Naive B cell (primary cell): ENCODE measurements around the gene CASK. TPM values are rescaled to one million over a fixed set of nuclear protein-coding genes. Genes with fewer than 3 reads are reported as not detected.

Experiments used
- ATAC-seq, 2 donors: fragments of 150-1000 bp; cut with Tn5 transposase; 2 replicates each; pipeline ENCODE4 v1.10.0; 2021; ENCODE audit warnings: low read depth in 2 of 2, mild to moderate bottlenecking in 2 of 2, moderate library complexity in 2 of 2
- DNase-seq: peaks from one replicate; pipeline ENCODE4 v3.0.0; 2022
- H3K27ac Mint-ChIP-seq, 6 donors: one replicate each; pipeline ENCODE4 v1.8.0; 2020 to 2022; ENCODE audit warnings: mild to moderate bottlenecking in 6 of 6, mixed read lengths in 6 of 6, moderate library complexity in 5 of 6, inconsistent platforms in 2 of 6
- H3K27me3 Mint-ChIP-seq, 3 donors: one replicate each; pipeline ENCODE4 v1.8.0; 2021 to 2022; ENCODE audit warnings: mixed read lengths in 3 of 3, mild to moderate bottlenecking in 1 of 3
- H3K36me3 Mint-ChIP-seq, 2 donors: one replicate each; pipeline ENCODE4 v1.8.0; 2020 to 2022; ENCODE audit warnings: mixed read lengths in 2 of 2, inconsistent platforms in 1 of 2, mild to moderate bottlenecking in 1 of 2
- H3K4me1 Mint-ChIP-seq, 3 donors: one replicate each; pipeline ENCODE4 v1.8.0; 2020 to 2022; ENCODE audit warnings: mixed read lengths in 3 of 3, inconsistent platforms in 1 of 3, mild to moderate bottlenecking in 1 of 3, moderate library complexity in 1 of 3
- H3K4me3 Mint-ChIP-seq, 8 donors: one replicate each; pipeline ENCODE4 v1.8.0; 2020 to 2022; ENCODE audit warnings: mild to moderate bottlenecking in 8 of 8, mixed read lengths in 8 of 8, moderate library complexity in 8 of 8, inconsistent platforms in 2 of 8
- H3K9me3 Mint-ChIP-seq, 7 donors: one replicate each; pipeline ENCODE4 v1.8.0; 2020 to 2022; ENCODE audit warnings: mixed read lengths in 7 of 7, mild to moderate bottlenecking in 5 of 7, inconsistent platforms in 2 of 7, moderate library complexity in 1 of 7
- polyA plus RNA-seq, 6 donors: library from polyadenylated mRNA; unstranded; fragments of 300-500 nt; fragmentation: Illumina TruSeq; gene quantifications; one replicate each; pipeline ENCODE4 v1.2.3, GENCODE V29; 2021; ENCODE audit warnings: low read depth in 6 of 6

Gene CASK
- polyA plus RNA-seq, 6 donors from 2014 or later, result 2.6 to 10.8 (median 6.2) TPM

DNA sequence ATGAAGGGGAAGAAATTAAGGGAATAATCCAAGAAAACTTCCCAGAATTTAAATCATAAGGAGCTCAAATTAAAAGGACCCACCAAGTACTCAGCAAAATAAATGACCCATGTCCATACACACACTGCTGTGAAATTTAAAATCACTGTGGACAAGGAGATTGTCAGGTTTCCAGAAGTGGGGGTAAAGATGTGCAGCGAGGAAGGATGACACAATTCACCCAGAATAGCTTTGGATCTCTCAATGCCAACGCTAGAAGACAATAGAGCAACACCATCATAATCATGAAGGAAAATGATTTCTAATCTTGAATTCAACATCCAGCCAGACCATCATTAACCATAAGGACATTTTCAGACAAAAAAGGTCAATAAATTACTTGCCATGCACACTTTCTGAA lies 65.7 kb downstream of the CASK start:
- ATAC-seq (no peak), DNase-seq (no peak)
- Mint-ChIP-seq H3K36me3 (no peaks in the 10 kb centered on the region), H3K27me3 (no peaks in the 10 kb centered on the region), H3K4me3 (no peak overlapping the region), H3K4me1 (peaks cover 3 to 19% (median 3%) of the 10 kb centered on the region in 3 donors), H3K27ac (no peak overlapping the region), H3K9me3 (peaks cover 0 to 2% (median 0%) of the 10 kb centered on the region in 7 donors)

DNA sequence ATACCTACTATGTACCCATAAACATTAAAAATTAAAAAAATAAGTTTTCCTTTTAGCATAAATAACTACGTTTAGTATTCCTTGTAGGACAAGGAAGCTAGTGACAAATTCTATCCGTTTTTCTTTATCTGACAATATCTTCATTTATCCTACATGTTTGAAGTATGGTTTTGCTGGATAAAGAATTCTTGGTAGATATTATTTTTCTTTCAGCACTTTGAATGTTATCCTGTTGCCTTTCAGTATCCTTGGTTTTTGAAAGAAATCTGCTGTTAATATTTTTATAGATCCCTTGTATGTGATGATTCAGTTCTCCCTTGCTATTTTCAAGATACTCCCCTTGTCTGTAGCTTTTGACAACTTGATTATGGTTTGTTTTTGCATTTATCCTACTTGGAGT lies 76.6 kb downstream of the CASK start:
- H3K4me3 Mint-ChIP-seq, result no peak overlapping the region
- H3K27ac Mint-ChIP-seq, result no peak overlapping the region
- H3K27me3 Mint-ChIP-seq, result no peaks in the 10 kb centered on the region
- DNase-seq, result no peak
- peaks cover 24 to 49% of the 10 kb centered on the region in 2 donors for H3K36me3 Mint-ChIP-seq
- H3K9me3 Mint-ChIP-seq, result peaks cover 18 to 54% (median 45%) of the 10 kb centered on the region in 7 donors
- ATAC-seq, result no peak
- no peaks in the 10 kb centered on the region for H3K4me1 Mint-ChIP-seq

DNA sequence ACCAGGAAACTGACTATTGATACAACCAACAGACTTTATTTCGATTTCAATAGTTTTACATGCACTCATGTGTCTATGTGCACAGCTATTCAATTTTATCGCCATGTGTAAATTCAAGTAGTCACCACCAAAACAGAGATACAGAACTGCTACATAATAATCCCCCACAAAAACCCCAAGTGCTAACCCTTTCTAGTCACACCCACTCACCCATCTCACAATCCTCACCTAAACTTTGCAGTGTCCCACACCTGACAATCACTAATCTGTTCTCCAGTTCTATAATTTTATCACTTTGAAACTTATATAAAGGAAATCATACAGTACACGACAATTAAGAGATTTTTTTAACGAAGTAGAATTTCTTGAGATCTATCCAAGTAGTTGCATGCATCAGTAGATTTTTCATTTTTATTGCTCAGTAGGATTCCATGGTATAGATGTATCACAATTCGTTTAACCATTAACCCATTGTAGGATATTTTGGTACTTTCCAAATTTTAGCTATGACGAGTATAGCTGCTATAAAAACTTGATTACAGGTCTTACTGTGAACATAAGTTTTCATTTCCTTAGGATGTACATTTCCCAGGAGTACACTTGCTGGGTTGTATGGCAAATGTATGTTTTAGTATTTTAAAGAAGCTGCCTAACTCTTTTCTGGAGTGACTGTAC lies 85.9 kb downstream of the CASK start:
- peak overlapping the region in 1 of 6 donors; percentile 91 for H3K27ac Mint-ChIP-seq
- no peak for DNase-seq
- peaks cover 8 to 9% of the 10 kb centered on the region in 2 donors for H3K36me3 Mint-ChIP-seq
- H3K27me3 Mint-ChIP-seq, result no peaks in the 10 kb centered on the region
- ATAC-seq, result no peak
- no peaks in the 10 kb centered on the region for H3K4me1 Mint-ChIP-seq
- no peak overlapping the region for H3K4me3 Mint-ChIP-seq
- H3K9me3 Mint-ChIP-seq, result peaks cover 2 to 26% (median 5%) of the 10 kb centered on the region in 7 donors

GRCh38 chrX:41828826-41829225 lies 94.5 kb downstream of the CASK start:
- H3K4me1 Mint-ChIP-seq, result peaks cover 0 to 6% (median 0%) of the 10 kb centered on the region in 3 donors
- no peak overlapping the region for H3K27ac Mint-ChIP-seq
- no peaks in the 10 kb centered on the region for H3K27me3 Mint-ChIP-seq
- peaks cover 0 to 2% (median 0%) of the 10 kb centered on the region in 7 donors for H3K9me3 Mint-ChIP-seq
- H3K36me3 Mint-ChIP-seq, result peaks cover 0 to 6% of the 10 kb centered on the region in 2 donors
- DNase-seq (no peak), ATAC-seq (no peak)
- no peak overlapping the region for H3K4me3 Mint-ChIP-seq

- ATAC-seq (no peak), DNase-seq (no peak)
- H3K27ac Mint-ChIP-seq, result no peak overlapping the region
- no peak overlapping the region for H3K4me3 Mint-ChIP-seq
- peaks cover 0 to 6% (median 0%) of the 10 kb centered on the region in 3 donors for H3K4me1 Mint-ChIP-seq
- peaks cover 0 to 6% of the 10 kb centered on the region in 2 donors for H3K36me3 Mint-ChIP-seq
- H3K9me3 Mint-ChIP-seq, result peaks cover 0 to 4% (median 1%) of the 10 kb centered on the region in 7 donors
- H3K27me3 Mint-ChIP-seq, result no peaks in the 10 kb centered on the region
Observed at GRCh38 chrX:41827886-41828285, 95.5 kb downstream of the CASK start.

GRCh38 chrX:41825796-41826195 lies 97.6 kb downstream of the CASK start:
- no peak overlapping the region for H3K27ac Mint-ChIP-seq
- peaks cover 0 to 6% (median 0%) of the 10 kb centered on the region in 3 donors for H3K4me1 Mint-ChIP-seq
- ATAC-seq, result no peak
- peaks cover 0 to 12% (median 8%) of the 10 kb centered on the region in 7 donors for H3K9me3 Mint-ChIP-seq
- no peak overlapping the region for H3K4me3 Mint-ChIP-seq
- H3K36me3 Mint-ChIP-seq, result peaks cover 0 to 2% of the 10 kb centered on the region in 2 donors
- H3K27me3 Mint-ChIP-seq, result no peaks in the 10 kb centered on the region
- DNase-seq, result no peak

GRCh38 chrX:41824551-41824950 lies 98.8 kb downstream of the CASK start:
- Mint-ChIP-seq H3K9me3 (peaks cover 0 to 12% (median 8%) of the 10 kb centered on the region in 7 donors), H3K27ac (no peak overlapping the region), H3K4me1 (peaks cover 0 to 6% (median 0%) of the 10 kb centered on the region in 3 donors), H3K4me3 (peak overlapping the region in 1 of 8 donors; percentile 7), H3K27me3 (no peaks in the 10 kb centered on the region), H3K36me3 (no peaks in the 10 kb centered on the region)
- no peak for ATAC-seq
- no peak for DNase-seq

- Mint-ChIP-seq H3K36me3 (no peaks in the 10 kb centered on the region), H3K9me3 (peaks cover 0 to 15% (median 8%) of the 10 kb centered on the region in 7 donors), H3K4me3 (no peak overlapping the region), H3K27me3 (no peaks in the 10 kb centered on the region), H3K27ac (peak overlapping the region in 1 of 6 donors; percentile 11), H3K4me1 (no peaks in the 10 kb centered on the region)
- ATAC-seq (no peak), DNase-seq (no peak)
Observed at GRCh38 chrX:41823402-41823801, 100.0 kb downstream of the CASK start.

DNA sequence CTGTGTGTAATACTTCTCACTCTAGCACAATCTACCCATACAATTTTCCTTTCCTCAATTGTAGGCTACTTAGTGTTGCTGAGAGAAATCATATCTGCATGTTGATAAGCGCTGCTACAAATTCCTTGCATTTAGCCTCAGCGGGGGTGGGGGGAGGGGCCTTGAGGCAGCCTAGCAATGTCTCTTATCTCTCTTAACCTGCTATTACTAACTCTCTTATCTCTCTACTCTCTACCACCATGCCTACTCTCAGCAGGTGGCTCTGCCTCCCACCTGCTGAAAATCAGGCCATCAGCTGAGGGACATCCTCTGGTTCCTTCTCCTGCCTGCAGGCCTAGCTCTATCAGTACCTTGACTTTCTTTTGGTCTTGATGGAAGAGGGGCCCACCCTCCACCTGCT lies 100.5 kb downstream of the CASK start:
- Mint-ChIP-seq H3K27ac (no peak overlapping the region), H3K4me1 (no peaks in the 10 kb centered on the region), H3K36me3 (peaks cover 0 to under 1% of the 10 kb centered on the region in 2 donors), H3K9me3 (peaks cover 0 to 17% (median 8%) of the 10 kb centered on the region in 7 donors), H3K4me3 (no peak overlapping the region), H3K27me3 (no peaks in the 10 kb centered on the region)
- DNase-seq (no peak), ATAC-seq (no peak)

GRCh38 chrX:41808047-41808446 lies 115.3 kb downstream of the CASK start:
- H3K9me3 Mint-ChIP-seq, result peaks cover 0 to 22% (median 10%) of the 10 kb centered on the region in 7 donors

DNA sequence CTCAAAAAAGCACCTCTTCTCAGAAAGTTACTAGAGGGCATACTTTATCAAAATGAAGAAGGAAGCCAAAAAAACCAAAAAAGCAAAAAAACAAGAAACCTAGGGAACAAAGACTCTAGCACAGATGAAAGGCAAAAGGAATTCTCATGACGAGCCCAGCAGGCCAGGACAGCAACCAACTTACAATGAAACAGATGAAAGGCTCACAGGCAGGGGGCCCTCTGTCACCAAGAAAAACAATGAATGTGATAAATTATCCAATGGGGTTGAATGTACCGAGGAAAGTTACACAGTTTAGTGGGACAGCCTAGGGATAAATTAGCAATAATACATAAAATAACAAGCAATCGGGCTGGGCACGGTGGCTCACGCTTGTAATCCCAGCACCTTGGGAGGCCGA lies 120.4 kb downstream of the CASK start:
- no peak overlapping the region for H3K27ac Mint-ChIP-seq

More at GRCh38 chrX:41808047-41808446, 115.3 kb downstream of the CASK start:
- no peak overlapping the region for H3K27ac Mint-ChIP-seq
- DNase-seq (no peak), ATAC-seq (no peak)
- no peaks in the 10 kb centered on the region for H3K36me3 Mint-ChIP-seq
- H3K4me3 Mint-ChIP-seq, result no peak overlapping the region
- peaks cover 6 to 18% (median 8%) of the 10 kb centered on the region in 3 donors for H3K4me1 Mint-ChIP-seq
- H3K27me3 Mint-ChIP-seq, result no peaks in the 10 kb centered on the region

DNA sequence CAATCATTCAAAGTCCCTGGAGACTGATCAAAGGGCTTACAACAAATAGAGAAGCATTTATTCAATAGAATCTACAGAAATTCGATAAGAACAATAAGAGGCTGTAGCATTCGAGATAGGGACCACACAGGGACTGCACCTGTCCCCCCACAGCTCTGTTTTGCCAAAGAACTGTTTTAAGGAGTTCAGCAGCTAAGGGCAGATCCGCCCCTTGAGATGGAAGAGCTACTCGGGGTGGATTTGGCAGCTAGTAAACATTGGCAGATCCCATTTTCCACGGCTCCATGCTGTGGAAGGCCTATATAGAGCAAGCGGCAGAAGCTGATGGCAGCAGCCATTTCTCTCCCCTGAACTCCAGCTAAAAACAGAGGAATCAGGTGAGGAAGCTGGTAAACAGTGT lies 123.7 kb downstream of the CASK start:
- Mint-ChIP-seq H3K27me3 (no peaks in the 10 kb centered on the region), H3K4me3 (peak overlapping the region in 1 of 8 donors; percentile 64), H3K4me1 (peaks cover 9 to 43% (median 29%) of the 10 kb centered on the region in 3 donors)

More for the DNA sequence above, 120.4 kb downstream of the CASK start:
- H3K27me3 Mint-ChIP-seq, result no peaks in the 10 kb centered on the region
- ATAC-seq (no peak), DNase-seq (no peak)
- H3K4me3 Mint-ChIP-seq, result peak overlapping the region in 1 of 8 donors; percentile 60
- H3K4me1 Mint-ChIP-seq, result peaks cover 6 to 40% (median 21%) of the 10 kb centered on the region in 3 donors
- H3K9me3 Mint-ChIP-seq, result peaks cover 0 to 23% (median 16%) of the 10 kb centered on the region in 7 donors
- peaks cover 0 to 9% of the 10 kb centered on the region in 2 donors for H3K36me3 Mint-ChIP-seq

GRCh38 chrX:41796577-41796976 lies 126.8 kb downstream of the CASK start:
- H3K27ac Mint-ChIP-seq, result peak overlapping the region in 2 of 6 donors; percentile 9 to 63
- ATAC-seq, result no peak
- H3K36me3 Mint-ChIP-seq, result peaks cover 0 to 8% of the 10 kb centered on the region in 2 donors
- peaks cover 9 to 32% (median 21%) of the 10 kb centered on the region in 3 donors for H3K4me1 Mint-ChIP-seq
- H3K9me3 Mint-ChIP-seq, result peaks cover 0 to 9% (median 6%) of the 10 kb centered on the region in 7 donors
- no peaks in the 10 kb centered on the region for H3K27me3 Mint-ChIP-seq
- no peak overlapping the region for H3K4me3 Mint-ChIP-seq
- no peak for DNase-seq

More for the DNA sequence above, 123.7 kb downstream of the CASK start:
- Mint-ChIP-seq H3K9me3 (peaks cover 0 to 23% (median 16%) of the 10 kb centered on the region in 7 donors), H3K27ac (peak overlapping the region in 2 of 6 donors; percentile 28 to 59), H3K36me3 (peaks cover 0 to 9% of the 10 kb centered on the region in 2 donors)
- DNase-seq (no peak), ATAC-seq (no peak)

- Mint-ChIP-seq H3K9me3 (peaks cover 0 to 4% (median 4%) of the 10 kb centered on the region in 7 donors), H3K4me1 (peaks cover 9 to 30% (median 16%) of the 10 kb centered on the region in 3 donors), H3K36me3 (peaks cover 0 to 3% of the 10 kb centered on the region in 2 donors), H3K27me3 (no peaks in the 10 kb centered on the region), H3K27ac (peak overlapping the region in 3 of 6 donors; percentile 22 to 70 (median 47)), H3K4me3 (no peak overlapping the region)
- ATAC-seq (no peak), DNase-seq (no peak)
Observed at GRCh38 chrX:41796046-41796445, 127.3 kb downstream of the CASK start.
